A673 (cell line): ENCODE data around the gene SPECC1L. TPM values are rescaled to one million over a fixed set of nuclear protein-coding genes. Genes with fewer than 3 reads are reported as not detected.
"Not testable (repeated sequence)": the region's sequence is repeated elsewhere in the genome, so short reads cannot be mapped to it uniquely, and the experiment has no call there.

ENCODE experiments used
- BruUV-seq: library from RNA; stranded (reverse); fragments of 400-500 nt; replicated peaks from 2 replicates; lab custom pipeline; 2021; lab: Mats Ljungman, UMichigan
- CTCF ChIA-PET: fragments of 300-600 bp; sonication (Branson Sonifier 250); formaldehyde crosslinking; loops from one replicate; lab custom pipeline; 2022; ENCODE audit warnings: antibody characterized with exemption; lab: Charles Lee
- POLR2A ChIA-PET: fragments of 300-600 bp; sonication (Branson Sonifier 250); formaldehyde crosslinking; loops from one replicate; lab custom pipeline; 2022; ENCODE audit warnings: antibody characterized with exemption; ENCODE audit not compliant: low non-redundant PET; lab: Charles Lee
- DNase-seq: peaks from one replicate; pipeline ENCODE4 v3.0.0-alpha.2; 2015; ENCODE audit warnings: low spot score
- H3K27ac ChIP-seq: fragments of 200-600 bp; sonication (generic); 2 replicates; pipeline ENCODE4 v1.5.1; 2016; ENCODE audit warnings: mixed run types, low read depth, mild to moderate bottlenecking, mixed read lengths, antibody characterized with exemption, low read length; ENCODE audit not compliant: poor library complexity, severe bottlenecking
- H3K27me3 ChIP-seq: fragments of 200-600 bp; sonication (generic); replicated peaks from 2 replicates; pipeline ENCODE4 v1.6.1; 2017; ENCODE audit warnings: mixed run types, low read depth, mild to moderate bottlenecking, mixed read lengths, antibody characterized with exemption, low read length; ENCODE audit not compliant: insufficient read depth, poor library complexity
- H3K36me3 ChIP-seq: fragments of 200-600 bp; sonication (generic); 2 replicates; pipeline ENCODE4 v1.6.1; 2016; ENCODE audit warnings: mixed run types, mild to moderate bottlenecking, mixed read lengths, antibody characterized with exemption, low read length; ENCODE audit not compliant: insufficient read depth, poor library complexity, severe bottlenecking
- H3K4me1 ChIP-seq: fragments of 200-600 bp; sonication (generic); 2 replicates; pipeline ENCODE4 v1.6.1; 2017; ENCODE audit warnings: mixed run types, mild to moderate bottlenecking, mixed read lengths, antibody characterized with exemption, low read length; ENCODE audit not compliant: insufficient read depth, poor library complexity, severe bottlenecking
- H3K4me3 ChIP-seq: fragments of 200-600 bp; sonication (generic); 2 replicates; pipeline ENCODE4 v1.5.1; 2016; ENCODE audit warnings: low read depth, mixed run types, mild to moderate bottlenecking, mixed read lengths, low read length; ENCODE audit not compliant: poor library complexity, severe bottlenecking
- H3K9me3 ChIP-seq: fragments of 200-600 bp; sonication (generic); 2 replicates; pipeline ENCODE4 v1.6.1; 2016; ENCODE audit warnings: mixed run types, low read depth, mild to moderate bottlenecking, mixed read lengths, antibody characterized with exemption, low read length; ENCODE audit not compliant: poor library complexity, severe bottlenecking
- CTCF ChIP-seq: fragments of 300-800, 200-600 bp; sonication (generic); conservative IDR thresholded peaks from 2 replicates; pipeline ENCODE4 v1.5.1; 2017; ENCODE audit warnings: low read depth, mild to moderate bottlenecking, antibody characterized with exemption, low read length, moderate library complexity, mixed read lengths
- EZH2 ChIP-seq: fragments of 200-600 bp; sonication (generic); IDR thresholded peaks from 2 replicates; pipeline ENCODE4 v1.6.1; 2017; ENCODE audit warnings: borderline replicate concordance, low read depth, mild to moderate bottlenecking, mixed read lengths, antibody characterized with exemption, low read length; ENCODE audit not compliant: poor library complexity, severe bottlenecking
- intact Hi-C: fragments of 100-400 bp; cut with micrococcal nuclease; formaldehyde crosslinking; loops from one replicate; pipeline ENCODE4 v1.10.0; 2022; ENCODE audit not compliant: unreplicated experiment
- total RNA-seq: library from RNA; stranded (reverse); gene quantifications from 2 replicates; pipeline ENCODE4 v1.2.3, GENCODE V29; 2021

Gene SPECC1L
- total RNA-seq, 1 experiment from 2014 or later: 56.7 TPM

- intact Hi-C loops: loop anchor here (5.0 kb wide), 1 partner anchor 290 kb away; no protein-coding TSS in a partner anchor
- Histone ChIP-seq H3K36me3 (no peaks in the 10 kb centered on the region), H3K4me1 (peaks cover 11% of the 10 kb centered on the region), H3K27me3 (no peaks in the 10 kb centered on the region), H3K4me3 (no peak overlapping the region), H3K27ac (no peak overlapping the region), H3K9me3 (no peaks in the 10 kb centered on the region)
- BruUV-seq: no TSS peak
- peak; percentile 66 for DNase-seq
- CTCF ChIA-PET: interaction anchor here (0.5 to 1.0 kb wide), 4 partner anchors 17 to 292 kb away, joined by 3 to 6 read pairs (median 4); no protein-coding TSS in a partner anchor
- POLR2A ChIA-PET: no interaction called here
- TF ChIP-seq CTCF: peak; percentile 72
- TF ChIP-seq EZH2: no peak
Measured at GRCh38 chr22:24247564-24248344, 22.9 kb upstream of the SPECC1L start.

GRCh38 chr22:24248611-24249010, 22.0 kb upstream of the SPECC1L start:
- H3K4me1 ChIP-seq, H3K9me3 ChIP-seq, H3K27ac ChIP-seq, BruUV-seq, H3K4me3 ChIP-seq, DNase-seq, H3K36me3 ChIP-seq, POLR2A ChIA-PET, CTCF ChIA-PET, H3K27me3 ChIP-seq: not testable (repeated sequence)
- intact Hi-C loops: loop anchor here (5.0 kb wide), 1 partner anchor 291 kb away; no protein-coding TSS in a partner anchor

GRCh38 chr22:24249413-24249812, 21.2 kb upstream of the SPECC1L start:
- H3K27ac ChIP-seq, DNase-seq, BruUV-seq, POLR2A ChIA-PET, H3K9me3 ChIP-seq, CTCF ChIA-PET, H3K27me3 ChIP-seq, H3K4me3 ChIP-seq, H3K36me3 ChIP-seq, H3K4me1 ChIP-seq: not testable (repeated sequence)
- intact Hi-C loops: loop anchor here (5.0 kb wide), 1 partner anchor 292 kb away; no protein-coding TSS in a partner anchor

- H3K27me3 ChIP-seq, H3K27ac ChIP-seq, CTCF ChIA-PET, H3K4me1 ChIP-seq, H3K9me3 ChIP-seq, H3K36me3 ChIP-seq, H3K4me3 ChIP-seq, BruUV-seq, DNase-seq, intact Hi-C loops: not testable (repeated sequence)
- POLR2A ChIA-PET: interaction anchor here (0.7 kb wide), 1 partner anchor 143 kb away, joined by 3 read pairs; no protein-coding TSS in a partner anchor
Measured at GRCh38 chr22:24251286-24251685, 19.3 kb upstream of the SPECC1L start.

GRCh38 chr22:24253126-24253525, 17.5 kb upstream of the SPECC1L start:
- CTCF ChIA-PET, H3K27ac ChIP-seq, H3K36me3 ChIP-seq, H3K27me3 ChIP-seq, DNase-seq, BruUV-seq, H3K9me3 ChIP-seq, H3K4me1 ChIP-seq, intact Hi-C loops, H3K4me3 ChIP-seq, POLR2A ChIA-PET: not testable (repeated sequence)

- BruUV-seq, POLR2A ChIA-PET, CTCF ChIA-PET, H3K36me3 ChIP-seq, DNase-seq, H3K9me3 ChIP-seq, H3K27ac ChIP-seq, H3K4me1 ChIP-seq, H3K27me3 ChIP-seq, intact Hi-C loops, H3K4me3 ChIP-seq: not testable (repeated sequence)
Measured at GRCh38 chr22:24256136-24256535, 14.5 kb upstream of the SPECC1L start.
